Ovary (tissue), 9 donors: ENCODE data around the gene CNR1. TPM values are rescaled to one million over a fixed set of nuclear protein-coding genes. Genes with fewer than 3 reads are reported as not detected.

Experiments
- DNase-seq, 5 donors: peaks; one replicate each; pipeline ENCODE4 v3.0.0-alpha.2; 2019 to 2020
- H3K27ac ChIP-seq, 2 donors: fragments of 200-600 bp; one replicate each; pipeline versions ENCODE4 v1.5.1 to v1.8.0; 2019 to 2022
- H3K27me3 ChIP-seq: fragments of 200-600 bp; one replicate; pipeline ENCODE4 v1.8.0; 2022
- H3K36me3 ChIP-seq: fragments of 200-600 bp; sonication (generic); one replicate; pipeline ENCODE4 v1.5.1; 2019
- H3K4me1 ChIP-seq: one replicate; pipeline ENCODE4 v1.8.1; 2013; ENCODE audit warnings: mild to moderate bottlenecking, moderate library complexity; ENCODE audit not compliant: insufficient read depth
- H3K4me3 ChIP-seq: fragments of 200-600 bp; sonication (generic); one replicate; pipeline ENCODE4 v1.5.1; 2017
- H3K9me3 ChIP-seq, 2 donors: fragments of 200-600 bp in 1 of 2; sonication (generic) in 1 of 2; one replicate each; pipeline versions ENCODE4 v1.5.1 to v1.8.1; 2013 to 2019; ENCODE audit warnings: mild to moderate bottlenecking in 1 of 2, moderate library complexity in 1 of 2
- EP300 ChIP-seq: sonication (generic); formaldehyde crosslinking; IDR thresholded peaks from one replicate; pipeline ENCODE4 v1.6.1; 2017; ENCODE audit warnings: antibody characterized with exemption
- POLR2A ChIP-seq: fragments of 450-650 bp; IDR thresholded peaks from one replicate; pipeline ENCODE4 v1.6.1; 2017; ENCODE audit warnings: antibody characterized with exemption, mild to moderate bottlenecking, moderate library complexity
- WGBS, 3 donors: extraction: QIAGEN DNeasy Blood & Tissue Kit in 1 of 3; methylation state at CpG; one replicate each; pipeline versions ENCODE4 v1.1.5 to v1.1.7; 2013 to 2017; 5-methylcytosine and 5-hydroxymethylcytosine counted together
- intact Hi-C, 4 donors: fragments of 100-400 bp; cut with DNase I; formaldehyde crosslinking; loops; one replicate each; pipeline versions ENCODE4 v1.11.0 to v1.15.1; 2022 to 2023
- polyA plus RNA-seq, 2 donors: library from polyadenylated mRNA; stranded (reverse); fragments of 200-250 nt in 1 of 2; fragments of 350-450 nt in 1 of 2; fragmentation: Illumina TruSeq in 1 of 2; extraction: RNeasy Lipid Tissue Mini Kit (QIAGEN cat#74804) in 1 of 2; gene quantifications; one replicate each; pipeline ENCODE4 v1.2.3, GENCODE V29; 2013 to 2014
- total RNA-seq, 7 donors: library from RNA; depleted of rRNA in 2 of 7; stranded (reverse); fragments of >200 nt in 2 of 7; fragmentation: NEBNext Ultra II Directional in 3 of 7; extraction: Animal tissue kit (Norgen Biotek cat#: 25700) in 3 of 7; gene quantifications; one replicate each; pipeline versions ENCODE4 v1.1.0 to v1.2.4, GENCODE V29; 2016 to 2023
- TF ChIP-seq, protein P1 (sequence below), 3 donors: fragments of 450-650 bp in 2 of 3; fragments of 200-600 bp in 1 of 3; IDR thresholded peaks; one replicate each; pipeline versions ENCODE4 v1.5.1 to v1.8.0; 2016 to 2022; ENCODE audit warnings: antibody characterized with exemption in 3 of 3, mild to moderate bottlenecking in 1 of 3
- donor health status: DM: no; HTN: no; CAD: no; lungs with moderate emphysema.
- donor health status: DM: no; HTN: no; CAD: no.
- donor health status: Bipolar disorder and iron deficiency.
- donor health status: DM: yes; HTN: yes; CAD: no.
- donor health status: DM: no; HTN: no; CAD: no.
- donor health status: DM: yes; HTN: yes; CAD: no.

Gene CNR1
- total and polyA plus RNA-seq, 9 donors = 0.43 to 4.2 (median 1.8) TPM

DNA sequence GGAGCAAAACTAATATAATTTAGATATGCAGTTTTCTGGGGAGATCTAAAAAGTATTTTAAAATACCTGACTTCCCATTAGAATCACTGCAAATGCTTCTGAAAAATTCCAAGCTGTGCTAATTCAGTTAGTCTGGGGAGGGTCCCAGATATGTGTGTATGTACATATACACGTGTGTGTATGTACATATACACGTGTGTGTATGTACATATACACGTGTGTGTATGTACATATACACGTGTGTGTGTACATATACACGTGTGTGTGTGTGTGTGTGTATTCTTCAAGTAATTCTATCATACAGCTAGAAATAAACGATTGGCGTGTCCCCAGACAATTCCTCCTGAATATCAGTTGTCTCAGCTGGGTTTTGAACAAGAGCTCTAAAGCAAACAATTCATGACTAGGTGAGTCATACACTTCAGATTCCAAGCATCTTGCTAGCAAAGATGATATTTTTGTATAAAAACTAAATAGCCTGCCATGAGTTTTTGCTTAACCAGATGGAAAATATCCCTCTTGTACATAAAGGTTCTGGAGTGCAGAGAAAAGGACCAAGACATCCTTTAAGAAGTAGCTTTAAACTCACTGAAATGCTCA, 60.3 kb downstream of the CNR1 start:
- no peak for DNase-seq
- TF ChIP-seq, protein P1, sequence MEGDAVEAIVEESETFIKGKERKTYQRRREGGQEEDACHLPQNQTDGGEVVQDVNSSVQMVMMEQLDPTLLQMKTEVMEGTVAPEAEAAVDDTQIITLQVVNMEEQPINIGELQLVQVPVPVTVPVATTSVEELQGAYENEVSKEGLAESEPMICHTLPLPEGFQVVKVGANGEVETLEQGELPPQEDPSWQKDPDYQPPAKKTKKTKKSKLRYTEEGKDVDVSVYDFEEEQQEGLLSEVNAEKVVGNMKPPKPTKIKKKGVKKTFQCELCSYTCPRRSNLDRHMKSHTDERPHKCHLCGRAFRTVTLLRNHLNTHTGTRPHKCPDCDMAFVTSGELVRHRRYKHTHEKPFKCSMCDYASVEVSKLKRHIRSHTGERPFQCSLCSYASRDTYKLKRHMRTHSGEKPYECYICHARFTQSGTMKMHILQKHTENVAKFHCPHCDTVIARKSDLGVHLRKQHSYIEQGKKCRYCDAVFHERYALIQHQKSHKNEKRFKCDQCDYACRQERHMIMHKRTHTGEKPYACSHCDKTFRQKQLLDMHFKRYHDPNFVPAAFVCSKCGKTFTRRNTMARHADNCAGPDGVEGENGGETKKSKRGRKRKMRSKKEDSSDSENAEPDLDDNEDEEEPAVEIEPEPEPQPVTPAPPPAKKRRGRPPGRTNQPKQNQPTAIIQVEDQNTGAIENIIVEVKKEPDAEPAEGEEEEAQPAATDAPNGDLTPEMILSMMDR (IDR thresholded peaks at IDR 0.05) = no peak
- TF ChIP-seq EP300 (no peak), POLR2A (no peak)
- 78 to 83% (median 83%) methylated on average over 7 of the region's 7 CpGs for WGBS, 3 donors
- H3K4me1 ChIP-seq = no peaks in the 10 kb centered on the region
- H3K9me3 ChIP-seq = no peaks in the 10 kb centered on the region
- no peaks in the 10 kb centered on the region for H3K27me3 ChIP-seq
- intact Hi-C loops = no loop called here
- no peaks in the 10 kb centered on the region for H3K36me3 ChIP-seq
- H3K27ac ChIP-seq = no peak overlapping the region
- H3K4me3 ChIP-seq = no peak overlapping the region

Other genes with a start within 250 kb of the CNR1 start
- not detected for gene SPACA1, start 118.5 kb downstream of the CNR1 start, total RNA-seq
- not detected for gene SPACA1, start 118.5 kb downstream of the CNR1 start, polyA plus RNA-seq